Gastroesophageal sphincter (tissue), 3 donors: ENCODE measurements around the gene FBLIM1.

Experiments used
- POLR2A ChIP-seq, 2 donors: fragments of 450-650 bp; IDR thresholded peaks; one replicate each; pipeline ENCODE4 v1.6.1; 2017; ENCODE audit warnings: antibody characterized with exemption in 2 of 2, mild to moderate bottlenecking in 2 of 2, moderate library complexity in 1 of 2
- POLR2AphosphoS5 ChIP-seq: sonication (generic); formaldehyde crosslinking; IDR thresholded peaks from one replicate; pipeline ENCODE4 v1.6.1; 2017; ENCODE audit warnings: antibody characterized with exemption
- TF ChIP-seq, protein P1 (sequence below), 4 experiments: fragments of 200-600 bp in 2 of 4; fragments of 450-650 bp in 2 of 4; sonication (generic) in 1 of 4; IDR thresholded peaks; one replicate each; pipeline ENCODE4 v1.5.1; 2017 to 2019; ENCODE audit warnings: antibody characterized with exemption in 4 of 4, mild to moderate bottlenecking in 2 of 4, moderate library complexity in 2 of 4

DNA sequence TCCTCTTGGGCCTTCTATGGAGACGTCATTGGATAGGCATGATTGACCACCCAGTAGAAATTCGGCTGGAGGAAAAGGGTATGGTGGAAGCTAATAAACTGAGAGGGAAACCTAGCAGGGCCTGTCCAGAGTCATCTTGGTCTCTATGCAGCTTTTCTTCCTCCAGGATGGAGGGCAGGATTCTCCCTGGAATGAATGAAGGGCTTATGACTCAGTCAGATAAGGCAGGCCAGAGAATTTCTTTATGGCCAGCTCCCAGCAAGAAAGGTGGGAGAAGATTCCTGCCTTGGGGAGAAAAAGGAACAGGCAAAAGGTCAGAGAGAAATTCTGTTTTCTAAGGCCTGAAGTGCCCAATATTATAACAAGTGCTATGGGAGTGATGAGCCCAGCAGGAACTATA, 17.1 kb downstream of the FBLIM1 start:
- TF ChIP-seq POLR2A (IDR thresholded peaks at IDR 0.05) (no peak), POLR2AphosphoS5 (no peak)
- TF ChIP-seq, protein P1, sequence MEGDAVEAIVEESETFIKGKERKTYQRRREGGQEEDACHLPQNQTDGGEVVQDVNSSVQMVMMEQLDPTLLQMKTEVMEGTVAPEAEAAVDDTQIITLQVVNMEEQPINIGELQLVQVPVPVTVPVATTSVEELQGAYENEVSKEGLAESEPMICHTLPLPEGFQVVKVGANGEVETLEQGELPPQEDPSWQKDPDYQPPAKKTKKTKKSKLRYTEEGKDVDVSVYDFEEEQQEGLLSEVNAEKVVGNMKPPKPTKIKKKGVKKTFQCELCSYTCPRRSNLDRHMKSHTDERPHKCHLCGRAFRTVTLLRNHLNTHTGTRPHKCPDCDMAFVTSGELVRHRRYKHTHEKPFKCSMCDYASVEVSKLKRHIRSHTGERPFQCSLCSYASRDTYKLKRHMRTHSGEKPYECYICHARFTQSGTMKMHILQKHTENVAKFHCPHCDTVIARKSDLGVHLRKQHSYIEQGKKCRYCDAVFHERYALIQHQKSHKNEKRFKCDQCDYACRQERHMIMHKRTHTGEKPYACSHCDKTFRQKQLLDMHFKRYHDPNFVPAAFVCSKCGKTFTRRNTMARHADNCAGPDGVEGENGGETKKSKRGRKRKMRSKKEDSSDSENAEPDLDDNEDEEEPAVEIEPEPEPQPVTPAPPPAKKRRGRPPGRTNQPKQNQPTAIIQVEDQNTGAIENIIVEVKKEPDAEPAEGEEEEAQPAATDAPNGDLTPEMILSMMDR (IDR thresholded peaks at IDR 0.05), result no peak
